Measurements from ENCODE around the gene RPRD1B.
"Not testable (repeated sequence)": the region's sequence is repeated elsewhere in the genome, so short reads cannot be mapped to it uniquely, and the experiment has no call there.

The RPRD1B gene

GRCh38 chr20:38001173-38001875 is 32.2 kb upstream of the RPRD1B start:
- DNase-seq (ENCODE audit: low spot score), result no peak

- no peak for DNase-seq (ENCODE audit: low spot score)
These were observed 31.6 kb upstream of the RPRD1B start for GRCh38 chr20:38001981-38002380.

- no peak for DNase-seq (ENCODE audit: low spot score)
These were observed 31.1 kb upstream of the RPRD1B start for GRCh38 chr20:38002422-38002821.

GRCh38 chr20:38004416-38004815 is 29.1 kb upstream of the RPRD1B start:
- DNase-seq (ENCODE audit: low spot score), result no peak

- DNase-seq (ENCODE audit: low spot score), result no peak
These were observed 27.6 kb upstream of the RPRD1B start for GRCh38 chr20:38005903-38006302.

- DNase-seq (ENCODE audit: low spot score), result no peak
These were observed 26.0 kb upstream of the RPRD1B start for GRCh38 chr20:38007526-38007925.

- no peak for DNase-seq (ENCODE audit: low spot score)
These were observed 25.2 kb upstream of the RPRD1B start for GRCh38 chr20:38008233-38008944.

GRCh38 chr20:38009416-38009815 is 24.1 kb upstream of the RPRD1B start:
- not testable (repeated sequence) for DNase-seq (ENCODE audit: low spot score)

- DNase-seq (ENCODE audit: low spot score), result no peak
These were observed 21.9 kb upstream of the RPRD1B start for GRCh38 chr20:38011696-38012095.

- no peak for DNase-seq (ENCODE audit: low spot score)
These were observed 21.2 kb upstream of the RPRD1B start for GRCh38 chr20:38012332-38012731.

GRCh38 chr20:38013887-38014286 is 19.7 kb upstream of the RPRD1B start:
- no peak for DNase-seq (ENCODE audit: low spot score)

GRCh38 chr20:38017959-38018358 is 15.6 kb upstream of the RPRD1B start:
- no peak for DNase-seq (ENCODE audit: low spot score)

- DNase-seq (ENCODE audit: low spot score), result no peak
These were observed 15.2 kb upstream of the RPRD1B start for GRCh38 chr20:38018385-38018784.

GRCh38 chr20:38021087-38021772 is 12.3 kb upstream of the RPRD1B start:
- no peak for DNase-seq (ENCODE audit: low spot score)

GRCh38 chr20:38023181-38024001 is 10.2 kb upstream of the RPRD1B start:
- no peak for DNase-seq (ENCODE audit: low spot score)

- no peak for DNase-seq (ENCODE audit: low spot score)
These were observed 9.1 kb upstream of the RPRD1B start for GRCh38 chr20:38024496-38024895.

- DNase-seq (ENCODE audit: low spot score), result no peak
These were observed 4.1 kb upstream of the RPRD1B start for GRCh38 chr20:38029453-38029852.

- no peak for DNase-seq (ENCODE audit: low spot score)
These were observed 1.6 kb upstream of the RPRD1B start for GRCh38 chr20:38031957-38032356.

GRCh38 chr20:38032585-38033329 is 789 bp upstream of the RPRD1B start:
- no peak for DNase-seq (ENCODE audit: low spot score)

- no peak for DNase-seq (ENCODE audit: low spot score)
These were observed 633 bp downstream of the RPRD1B start for GRCh38 chr20:38034108-38034649.

- no peak for DNase-seq (ENCODE audit: low spot score)
These were observed 1.4 kb downstream of the RPRD1B start for GRCh38 chr20:38034961-38035360.
